HCT116 (cell line): ENCODE results near the gene GOLGA7B. TPM values are rescaled to one million over a fixed set of nuclear protein-coding genes. Genes with fewer than 3 reads are reported as not detected.

ENCODE experiments used
- ATAC-seq: fragments of 200-7000 bp; cut with Tn5 transposase; 2 replicates; pipeline ENCODE4 v1.9.1; 2020; ENCODE audit warnings: mild to moderate bottlenecking, moderate library complexity
- BruUV-seq: library from RNA; stranded (reverse); fragments of 400-500 nt; replicated peaks from 2 replicates; lab custom pipeline; 2021; lab: Mats Ljungman, UMichigan
- CTCF ChIA-PET: fragments of 300-600 bp; sonication (Branson Sonifier 250); formaldehyde crosslinking; loops from one replicate; lab custom pipeline; 2021; ENCODE audit warnings: antibody characterized with exemption; lab: Charles Lee
- POLR2A ChIA-PET: fragments of 300-600, 350-600 bp; sonication (Branson Sonifier 250); formaldehyde crosslinking; loops from one replicate; lab custom pipeline; 2021; ENCODE audit warnings: antibody characterized with exemption; lab: Charles Lee
- RAD21 ChIA-PET, 2 experiments: fragments of 300-600 bp; sonication (Branson Sonifier 250); formaldehyde crosslinking; loops; one replicate each; lab custom pipeline; 2023; ENCODE audit warnings: low total read pairs in 2 of 2; ENCODE audit not compliant: uncharacterized antibody in 2 of 2, unreplicated experiment in 2 of 2, low non-redundant PET in 1 of 2; lab: Charles Lee
- DNase-seq: peaks from one replicate; pipeline ENCODE4 v3.0.0-alpha.2; 2010; ENCODE audit warnings: low read depth, low spot score
- H2AFZ ChIP-seq: fragments of 200-600 bp; shearing (Covaris generic), sonication (generic); 2 replicates; pipeline ENCODE4 v1.6.1; 2017; ENCODE audit warnings: low read depth, mixed run types, mixed read lengths, antibody characterized with exemption, low read length; ENCODE audit not compliant: poor library complexity, severe bottlenecking
- H3K27ac ChIP-seq: 2 replicates; pipeline ENCODE4 v1.5.1; 2012; ENCODE audit warnings: low read depth, low read length
- H3K27me3 ChIP-seq: fragments of 200-600 bp; sonication (generic); 2 replicates; pipeline ENCODE4 v1.6.1; 2016; ENCODE audit warnings: mixed run types, low read length, mixed read lengths; ENCODE audit not compliant: insufficient read depth
- H3K36me3 ChIP-seq, 2 experiments: fragments of 200-500 bp in 1 of 2; fragments of 200-600 bp in 1 of 2; sonication (Bioruptor generic) in 1 of 2; sonication (generic) in 1 of 2; 2 replicates each; pipeline versions ENCODE4 v1.5.1 to v1.6.1; 2014 to 2016; ENCODE audit warnings: low read length in 2 of 2, inconsistent platforms in 1 of 2, mixed read lengths in 1 of 2, mixed run types in 1 of 2; ENCODE audit not compliant: insufficient read depth in 2 of 2, control insufficient read depth in 1 of 2
- H3K4me1 ChIP-seq, 2 experiments: fragments of 200-600 bp in 1 of 2; sonication (generic) in 1 of 2; 2 replicates each; pipeline versions ENCODE4 v1.5.1 to v1.6.1; 2012 to 2017; ENCODE audit warnings: low read length in 2 of 2, inconsistent platforms in 1 of 2, mild to moderate bottlenecking in 1 of 2, mixed read lengths in 1 of 2, mixed run types in 1 of 2, moderate library complexity in 1 of 2; ENCODE audit not compliant: insufficient read depth in 2 of 2, control insufficient read depth in 1 of 2
- H3K4me2 ChIP-seq: fragments of 200-600 bp; sonication (generic); 2 replicates; pipeline ENCODE4 v1.6.1; 2017; ENCODE audit warnings: mixed run types, low read length, mixed read lengths
- H3K4me3 ChIP-seq, 2 experiments: fragments of 200-600 bp in 1 of 2; sonication (generic) in 1 of 2; replicated peaks in 1 of 2; 2 replicates each; pipeline ENCODE4 v1.5.1; 2011 to 2016; ENCODE audit warnings: low read length in 2 of 2, control low read depth in 1 of 2, low read depth in 1 of 2, mild to moderate bottlenecking in 1 of 2, mixed read lengths in 1 of 2, mixed run types in 1 of 2
- H3K79me2 ChIP-seq: fragments of 200-600 bp; sonication (generic); 2 replicates; pipeline ENCODE4 v1.6.1; 2017; ENCODE audit warnings: mild to moderate bottlenecking, mixed run types, low read length, moderate library complexity, mixed read lengths; ENCODE audit not compliant: insufficient read depth
- H3K9ac ChIP-seq: fragments of 200-600 bp; sonication (generic); 2 replicates; pipeline ENCODE4 v1.6.1; 2016; ENCODE audit warnings: low read length, mixed read lengths
- H3K9me2 ChIP-seq: fragments of 200-600 bp; sonication (generic), shearing (Covaris generic); 2 replicates; pipeline ENCODE4 v1.6.1; 2017; ENCODE audit warnings: mixed run types, mild to moderate bottlenecking, moderate library complexity; ENCODE audit not compliant: insufficient read depth
- H3K9me3 ChIP-seq, 2 experiments: fragments of 200-500 bp in 1 of 2; fragments of 200-600 bp in 1 of 2; sonication (Bioruptor generic) in 1 of 2; sonication (generic) in 1 of 2; 2 replicates each; pipeline ENCODE4 v1.6.1; 2014 to 2017; ENCODE audit warnings: low read length in 2 of 2, mixed read lengths in 2 of 2, inconsistent platforms in 1 of 2, low read depth in 1 of 2, mild to moderate bottlenecking in 1 of 2, mixed run types in 1 of 2, moderate library complexity in 1 of 2; ENCODE audit not compliant: control insufficient read depth in 1 of 2, insufficient read depth in 1 of 2
- H4K20me1 ChIP-seq: fragments of 200-600 bp; sonication (generic), shearing (Covaris generic); 2 replicates; pipeline ENCODE4 v1.6.1; 2017; ENCODE audit warnings: mixed run types, mild to moderate bottlenecking, moderate library complexity; ENCODE audit not compliant: insufficient read depth
- ATF3 ChIP-seq: IDR thresholded peaks from 2 replicates; pipeline ENCODE4 v1.6.1; 2012
- ELF1 ChIP-seq: IDR thresholded peaks from 2 replicates; pipeline ENCODE4 v1.6.1; 2012; ENCODE audit warnings: low read depth, borderline replicate concordance
- EZH2phosphoT487 ChIP-seq: fragments of 200-600 bp; IDR thresholded peaks from 2 replicates; pipeline ENCODE4 v1.6.1; 2018; ENCODE audit warnings: antibody characterized with exemption, borderline replicate concordance
- JUND ChIP-seq: IDR thresholded peaks from 2 replicates; pipeline ENCODE4 v1.6.1; 2012
- POLR2A ChIP-seq: IDR thresholded peaks from 2 replicates; pipeline ENCODE4 v1.7.0; 2011; ENCODE audit warnings: borderline replicate concordance; ENCODE audit not compliant: insufficient read depth, insufficient read length; ENCODE audit errors: extremely low read depth
- POLR2AphosphoS5 ChIP-seq: IDR thresholded peaks from 2 replicates; pipeline ENCODE4 v1.6.1; 2011; ENCODE audit warnings: mild to moderate bottlenecking, low read depth, low read length, moderate library complexity
- SP1 ChIP-seq: IDR thresholded peaks from 2 replicates; pipeline ENCODE4 v1.6.1; 2012; ENCODE audit warnings: low read depth
- TCF7L2 ChIP-seq: IDR thresholded peaks from 2 replicates; pipeline ENCODE4 v1.7.0; 2011; ENCODE audit warnings: borderline replicate concordance, inconsistent platforms; ENCODE audit not compliant: insufficient read depth, insufficient read length; ENCODE audit errors: extremely low read depth
- YY1 ChIP-seq: IDR thresholded peaks from 2 replicates; pipeline ENCODE4 v1.6.1; 2011; ENCODE audit warnings: low read length, low read depth, moderate library complexity, mild to moderate bottlenecking; ENCODE audit not compliant: insufficient replicate concordance; ENCODE audit errors: extremely low read depth
- ZNF274 ChIP-seq: fragments of 200-500 bp; sonication (Bioruptor generic); IDR thresholded peaks from 2 replicates; pipeline ENCODE4 v1.6.1; 2014; ENCODE audit warnings: mild to moderate bottlenecking, low read depth, low read length, inconsistent platforms
- intact Hi-C: fragments of 100-400 bp; cut with micrococcal nuclease; formaldehyde crosslinking; loops from 2 replicates; pipeline ENCODE4 v1.10.0; 2022
- total RNA-seq: library from RNA; stranded (reverse); gene quantifications from one replicate; pipeline ENCODE4 v1.2.1, GENCODE V29; 2021; ENCODE audit not compliant: unreplicated experiment
- TF ChIP-seq, protein P1 (sequence below), 3 experiments: fragments of 200-600 bp in 1 of 3; sonication (generic) in 1 of 3; IDR thresholded peaks in 2 of 3; conservative IDR thresholded peaks in 1 of 3; 2 replicates each; pipeline ENCODE4 v1.5.1; 2012 to 2017; ENCODE audit warnings: low read depth in 2 of 3, low read length in 2 of 3, antibody characterized with exemption in 1 of 3, borderline replicate concordance in 1 of 3, control low read depth in 1 of 3, mild to moderate bottlenecking in 1 of 3, mixed read lengths in 1 of 3, mixed run types in 1 of 3, moderate library complexity in 1 of 3; ENCODE audit not compliant: insufficient read depth in 1 of 3

GOLGA7B gene
- total RNA-seq, 1 experiment from 2014 or later, result 1.0 TPM

DNA sequence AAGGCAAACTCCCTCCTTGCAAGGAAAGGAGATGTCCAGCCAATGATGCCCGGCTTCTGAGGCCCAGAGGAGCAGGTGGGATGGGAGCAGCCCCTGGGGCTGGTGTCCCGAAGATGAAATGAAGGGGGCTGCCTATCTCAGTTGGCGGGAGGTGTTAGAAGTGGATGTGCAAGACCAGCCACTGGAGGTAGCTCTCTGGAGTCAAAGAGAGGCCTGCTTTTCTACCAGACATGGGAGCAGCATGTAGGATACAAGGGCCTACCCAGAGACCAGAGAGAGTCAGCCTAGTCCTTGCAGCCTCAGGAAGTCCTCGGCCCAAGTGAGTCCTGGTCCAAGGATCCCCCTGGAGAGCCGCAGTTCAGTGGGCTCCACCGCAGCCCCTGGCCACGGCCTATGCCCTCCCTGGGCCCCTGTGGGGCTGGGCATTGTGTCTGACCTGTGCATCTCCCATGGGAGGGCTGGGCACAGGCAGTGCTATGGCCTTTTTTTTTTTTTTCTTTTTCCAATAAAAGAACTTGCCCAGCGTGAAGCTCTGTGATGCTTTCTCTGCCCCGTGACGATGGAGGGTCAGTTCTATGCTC, 17.7 kb downstream of the GOLGA7B start:
- H3K9me3 ChIP-seq, result no peaks in the 10 kb centered on the region
- ChIA-PET CTCF (interaction anchor here (1.6 to 4.4 kb wide), 3 partner anchors 74 to 174 kb away, joined by 4 to 51 read pairs (median 7); no protein-coding TSS in a partner anchor), POLR2A (no interaction called here), RAD21 (interaction anchor here in 1 of 2 experiments (0.6 kb wide), 1 partner anchor 18 kb away, joined by 3 read pairs; no protein-coding TSS in a partner anchor)
- H3K4me2 ChIP-seq, result no peak overlapping the region
- H3K27me3 ChIP-seq, result no peaks in the 10 kb centered on the region
- no peak overlapping the region for H3K9ac ChIP-seq
- H3K4me3 ChIP-seq, result no peak overlapping the region
- H3K27ac ChIP-seq, result no peak overlapping the region
- no peaks in the 10 kb centered on the region for H3K36me3 ChIP-seq
- H2AFZ ChIP-seq, result no peak overlapping the region
- ATAC-seq (no peak), DNase-seq (no peak)
- peaks cover 10 to 16% of the 10 kb centered on the region in 2 experiments for H3K4me1 ChIP-seq
- H3K79me2 ChIP-seq, result no peaks in the 10 kb centered on the region
- intact Hi-C loops, result no loop called here
- no peaks in the 10 kb centered on the region for H4K20me1 ChIP-seq
- H3K9me2 ChIP-seq, result no peaks in the 10 kb centered on the region
- TF ChIP-seq TCF7L2 (no peak), JUND (no peak), POLR2A (no peak), SP1 (no peak), EZH2phosphoT487 (no peak), ELF1 (no peak), POLR2AphosphoS5 (no peak), ATF3 (no peak), YY1 (no peak), ZNF274 (no peak)
- TF ChIP-seq, protein P1, sequence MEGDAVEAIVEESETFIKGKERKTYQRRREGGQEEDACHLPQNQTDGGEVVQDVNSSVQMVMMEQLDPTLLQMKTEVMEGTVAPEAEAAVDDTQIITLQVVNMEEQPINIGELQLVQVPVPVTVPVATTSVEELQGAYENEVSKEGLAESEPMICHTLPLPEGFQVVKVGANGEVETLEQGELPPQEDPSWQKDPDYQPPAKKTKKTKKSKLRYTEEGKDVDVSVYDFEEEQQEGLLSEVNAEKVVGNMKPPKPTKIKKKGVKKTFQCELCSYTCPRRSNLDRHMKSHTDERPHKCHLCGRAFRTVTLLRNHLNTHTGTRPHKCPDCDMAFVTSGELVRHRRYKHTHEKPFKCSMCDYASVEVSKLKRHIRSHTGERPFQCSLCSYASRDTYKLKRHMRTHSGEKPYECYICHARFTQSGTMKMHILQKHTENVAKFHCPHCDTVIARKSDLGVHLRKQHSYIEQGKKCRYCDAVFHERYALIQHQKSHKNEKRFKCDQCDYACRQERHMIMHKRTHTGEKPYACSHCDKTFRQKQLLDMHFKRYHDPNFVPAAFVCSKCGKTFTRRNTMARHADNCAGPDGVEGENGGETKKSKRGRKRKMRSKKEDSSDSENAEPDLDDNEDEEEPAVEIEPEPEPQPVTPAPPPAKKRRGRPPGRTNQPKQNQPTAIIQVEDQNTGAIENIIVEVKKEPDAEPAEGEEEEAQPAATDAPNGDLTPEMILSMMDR (IDR thresholded peaks at IDR 0.05 in 2 of 3, conservative IDR thresholded peaks at IDR 0.05 in 1 of 3; ENCODE audit: borderline replicate concordance in 1 of 3, insufficient read depth in 1 of 3, low read depth in 2 of 3, low read length in 2 of 3), result no peak
- no TSS peak for BruUV-seq
